Measurements from ENCODE around the gene CRPPA.

CRPPA gene

DNA sequence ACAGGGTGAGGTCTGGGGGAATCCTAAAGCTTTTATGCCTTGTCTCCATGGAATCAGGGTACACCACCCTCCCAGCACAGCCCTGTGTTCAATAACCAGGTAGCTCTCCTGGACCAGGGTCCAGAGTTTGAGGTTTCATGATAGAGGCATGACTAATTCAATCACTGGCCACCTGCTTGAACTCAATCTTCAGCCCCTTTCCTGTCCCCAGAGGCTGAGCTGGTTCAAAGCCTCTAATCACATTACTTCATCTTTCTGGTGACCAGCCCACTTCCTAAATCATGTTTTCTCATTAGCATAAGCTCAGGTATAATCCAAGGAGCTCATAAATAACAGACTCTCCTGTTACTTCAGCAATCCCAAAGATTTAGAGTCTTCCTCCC lies 20.5 kb downstream of the CRPPA start:
- DNase-seq (ENCODE audit: extremely low read depth, low read depth) = no peak
- TF ChIP-seq, protein P1, sequence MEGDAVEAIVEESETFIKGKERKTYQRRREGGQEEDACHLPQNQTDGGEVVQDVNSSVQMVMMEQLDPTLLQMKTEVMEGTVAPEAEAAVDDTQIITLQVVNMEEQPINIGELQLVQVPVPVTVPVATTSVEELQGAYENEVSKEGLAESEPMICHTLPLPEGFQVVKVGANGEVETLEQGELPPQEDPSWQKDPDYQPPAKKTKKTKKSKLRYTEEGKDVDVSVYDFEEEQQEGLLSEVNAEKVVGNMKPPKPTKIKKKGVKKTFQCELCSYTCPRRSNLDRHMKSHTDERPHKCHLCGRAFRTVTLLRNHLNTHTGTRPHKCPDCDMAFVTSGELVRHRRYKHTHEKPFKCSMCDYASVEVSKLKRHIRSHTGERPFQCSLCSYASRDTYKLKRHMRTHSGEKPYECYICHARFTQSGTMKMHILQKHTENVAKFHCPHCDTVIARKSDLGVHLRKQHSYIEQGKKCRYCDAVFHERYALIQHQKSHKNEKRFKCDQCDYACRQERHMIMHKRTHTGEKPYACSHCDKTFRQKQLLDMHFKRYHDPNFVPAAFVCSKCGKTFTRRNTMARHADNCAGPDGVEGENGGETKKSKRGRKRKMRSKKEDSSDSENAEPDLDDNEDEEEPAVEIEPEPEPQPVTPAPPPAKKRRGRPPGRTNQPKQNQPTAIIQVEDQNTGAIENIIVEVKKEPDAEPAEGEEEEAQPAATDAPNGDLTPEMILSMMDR (IDR thresholded peaks at IDR 0.05; ENCODE audit: low read depth, low read length) = no peak

DNA sequence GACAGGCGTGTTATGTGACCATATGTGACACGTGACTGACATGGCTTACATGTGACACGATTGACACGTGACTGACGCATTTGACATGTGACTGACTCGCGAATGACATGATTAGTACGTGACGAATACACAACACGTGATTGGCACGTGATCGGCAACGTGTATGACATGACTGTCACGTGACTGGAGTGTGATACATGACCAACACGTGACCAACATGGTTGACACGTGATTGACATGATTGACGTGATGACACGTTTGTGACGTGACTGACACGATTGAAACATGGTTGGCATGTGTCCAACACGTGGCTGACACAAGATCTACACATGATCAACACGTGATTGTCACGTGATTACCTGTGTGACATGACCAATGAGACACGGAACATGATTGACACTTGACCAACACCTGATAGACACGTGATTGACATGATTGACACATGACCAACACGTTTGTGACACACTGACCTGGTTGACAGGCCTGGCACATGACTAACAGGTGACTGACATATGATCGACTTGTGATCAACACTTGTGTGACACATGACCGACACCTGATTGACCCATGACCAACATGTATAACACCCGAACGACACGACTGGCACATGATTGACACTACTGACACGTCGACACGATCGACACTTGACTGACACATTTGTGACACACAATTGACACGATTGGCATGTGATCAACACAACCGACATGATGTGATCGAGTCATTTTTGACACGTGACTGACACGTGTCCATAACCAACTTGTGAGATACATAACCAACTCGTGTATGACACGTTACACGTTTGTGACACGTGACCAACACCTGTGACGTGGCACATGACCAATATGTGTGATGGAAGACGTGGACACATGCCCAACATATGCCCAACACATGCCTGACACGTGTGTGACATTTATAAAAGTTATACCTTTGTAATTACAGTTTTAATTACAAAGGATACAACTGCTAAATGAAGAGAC lies 21.1 kb downstream of the CRPPA start:
- no peak for DNase-seq (ENCODE audit: extremely low read depth, low read depth)
- TF ChIP-seq, protein P1 (IDR thresholded peaks at IDR 0.05; ENCODE audit: low read depth, low read length) = no peak

DNA sequence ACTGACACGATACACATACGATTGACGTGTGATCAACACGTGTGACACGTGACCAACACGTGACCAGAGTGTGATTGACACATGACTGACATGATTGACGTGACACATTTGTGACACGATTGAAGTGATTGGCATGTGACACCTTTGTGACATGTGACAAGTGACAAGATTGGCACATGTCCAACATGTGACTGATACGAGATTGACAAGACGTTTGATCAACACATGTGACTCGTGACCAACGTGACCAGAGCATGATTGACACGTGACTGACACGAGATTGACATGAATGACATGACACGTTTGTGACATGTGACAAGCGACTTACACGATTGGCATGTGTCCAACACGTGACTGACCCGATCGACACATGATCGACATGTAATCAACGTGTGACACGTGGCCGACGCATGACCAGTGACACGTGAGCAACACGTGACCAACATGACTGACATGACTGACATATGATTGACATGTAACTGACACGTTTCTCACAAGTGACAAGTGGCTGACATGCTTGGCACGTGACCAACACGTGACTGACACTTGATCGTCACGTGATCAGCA lies 22.0 kb downstream of the CRPPA start:
- TF ChIP-seq, protein P1 (IDR thresholded peaks at IDR 0.05; ENCODE audit: low read depth, low read length) = no peak

DNA sequence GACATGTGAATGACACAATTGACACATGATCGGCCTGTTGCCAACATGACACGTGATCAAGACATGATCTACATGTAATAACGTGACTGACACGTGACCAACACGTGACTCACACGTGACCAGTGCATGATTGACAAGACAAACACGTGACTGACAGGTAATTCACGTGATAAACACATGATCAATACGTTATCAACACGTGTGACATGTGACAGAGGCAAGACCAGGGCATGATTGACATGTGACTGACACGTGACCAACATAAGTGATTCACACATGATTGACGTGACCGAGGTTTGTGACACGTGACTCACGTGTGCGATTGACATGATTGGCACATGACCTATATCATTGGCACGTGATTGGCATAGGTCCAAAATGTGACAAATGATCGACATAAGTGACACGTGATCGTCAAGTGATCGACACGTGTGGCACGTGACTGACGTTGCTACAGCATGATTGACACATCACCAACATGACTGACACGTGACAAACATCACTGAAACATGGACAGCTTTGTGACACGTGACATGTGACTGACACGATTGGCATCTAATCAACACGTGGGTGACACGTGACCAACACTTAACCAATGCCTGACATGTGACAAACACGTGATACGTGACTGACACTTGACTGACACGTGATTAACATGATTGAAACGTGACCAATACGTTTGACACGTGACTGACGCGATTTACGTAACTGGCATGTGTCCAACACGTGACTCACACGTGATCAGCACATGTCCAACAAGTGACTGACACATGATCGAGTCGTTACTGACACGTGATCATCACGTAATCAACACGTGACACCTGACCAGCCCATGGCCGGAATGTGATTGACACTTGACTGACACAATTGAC lies 23.0 kb downstream of the CRPPA start:
- TF ChIP-seq, protein P1 (IDR thresholded peaks at IDR 0.05; ENCODE audit: low read depth, low read length) = no peak
- no peak for DNase-seq (ENCODE audit: extremely low read depth, low read depth)

More for the DNA sequence above, 22.0 kb downstream of the CRPPA start:
- no peak for DNase-seq (ENCODE audit: extremely low read depth, low read depth)

DNA sequence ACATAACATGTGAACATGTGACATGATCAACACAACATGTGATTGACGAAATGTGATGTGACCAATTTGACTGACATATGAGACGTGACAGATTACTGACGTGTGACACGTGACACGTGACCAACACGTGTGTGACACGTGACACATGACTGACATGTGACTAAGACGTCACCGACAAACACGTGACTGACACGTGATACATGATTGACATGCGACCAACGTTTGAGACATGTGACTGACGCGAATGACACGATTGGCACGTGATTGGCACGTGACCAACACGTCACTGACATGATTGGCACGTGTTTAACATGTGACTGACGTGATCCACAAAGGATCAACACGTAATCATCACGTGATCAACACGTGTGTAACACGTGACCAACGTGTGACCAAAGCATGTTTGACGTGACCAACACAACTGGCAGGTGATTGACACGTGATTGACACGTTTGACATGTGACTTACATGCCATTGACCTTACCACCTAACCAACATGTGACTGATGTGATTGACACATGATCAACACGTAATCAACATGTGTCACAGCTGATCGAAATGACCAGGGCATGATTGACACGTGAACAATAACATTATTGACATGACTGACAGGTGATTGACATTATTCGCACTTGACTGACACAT lies 23.7 kb downstream of the CRPPA start:
- no peak for DNase-seq (ENCODE audit: extremely low read depth, low read depth)
- TF ChIP-seq, protein P1 (IDR thresholded peaks at IDR 0.05; ENCODE audit: low read depth, low read length) = no peak

DNA sequence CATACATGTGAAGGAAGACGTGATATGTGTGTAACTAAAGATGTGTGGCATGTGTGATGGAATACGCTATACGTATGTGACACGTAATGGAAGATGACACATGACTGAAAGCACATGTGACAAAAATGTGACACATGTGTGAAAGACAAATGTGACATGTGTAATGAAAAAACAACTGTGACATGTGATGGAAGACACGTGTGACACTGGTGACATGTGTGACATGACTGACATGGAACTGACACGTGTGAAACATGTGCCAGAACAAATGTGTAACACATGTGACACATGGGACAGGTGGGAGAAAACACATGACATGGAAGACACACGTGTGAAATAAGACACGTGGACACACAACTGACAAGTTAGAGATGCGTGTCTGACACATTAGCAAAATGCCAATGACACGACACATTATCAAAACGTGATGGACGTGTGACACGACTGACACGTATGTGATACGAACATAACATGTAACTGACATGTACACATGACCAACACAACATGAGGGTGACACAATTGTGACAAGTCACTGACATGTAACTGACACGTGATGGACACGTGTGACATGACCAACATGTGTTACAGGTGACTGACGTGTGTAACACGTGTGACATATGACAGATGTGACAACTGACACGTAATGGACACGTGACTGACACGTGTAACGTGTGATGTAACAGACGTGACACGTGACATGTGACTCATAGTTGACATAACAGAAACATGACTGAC lies 24.4 kb downstream of the CRPPA start:
- TF ChIP-seq, protein P1 (IDR thresholded peaks at IDR 0.05; ENCODE audit: low read depth, low read length) = no peak
- no peak for DNase-seq (ENCODE audit: extremely low read depth, low read depth)
